ENCODE measurements around the gene ANKDD1A.

Gene ANKDD1A

GRCh38 chr15:64925335-64926330 lies 13.9 kb downstream of the ANKDD1A start:
- DNase-seq (ENCODE audit: low spot score): no peak

- DNase-seq (ENCODE audit: low spot score): no peak
These were observed 15.0 kb downstream of the ANKDD1A start for GRCh38 chr15:64926661-64927060.

DNA sequence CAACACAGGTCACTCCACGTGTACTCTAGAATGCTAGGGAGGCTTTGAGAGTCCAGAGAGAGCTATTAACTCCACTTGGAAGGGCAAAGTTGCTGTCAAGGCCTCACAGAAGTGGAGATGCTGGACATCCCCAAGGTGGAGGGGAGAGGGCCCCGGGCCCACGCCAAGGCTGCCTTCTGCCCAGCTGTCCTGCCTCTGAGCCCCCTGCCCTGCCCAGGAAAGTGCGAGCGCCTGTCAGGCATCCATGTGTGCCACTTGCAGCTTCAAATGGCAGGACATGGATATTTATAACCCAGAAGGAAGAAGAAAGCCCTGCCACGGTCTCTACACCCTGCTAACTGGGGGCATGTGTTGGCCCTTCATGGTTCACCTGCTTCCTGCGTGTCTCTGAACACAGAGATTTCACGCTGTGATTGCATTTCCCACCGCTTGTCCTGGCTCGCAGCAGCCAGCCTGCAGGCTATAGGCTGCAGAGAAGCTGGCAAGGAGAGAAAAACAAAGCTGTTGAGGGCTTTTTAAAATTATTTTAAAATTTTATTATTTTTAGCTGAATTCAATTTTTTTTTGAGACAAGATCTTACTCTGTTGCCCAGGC lies 17.0 kb downstream of the ANKDD1A start:
- DNase-seq (ENCODE audit: low spot score): no peak

GRCh38 chr15:64930019-64930652 lies 18.4 kb downstream of the ANKDD1A start:
- DNase-seq (ENCODE audit: low spot score): no peak

- DNase-seq (ENCODE audit: low spot score): no peak
These were observed 19.2 kb downstream of the ANKDD1A start for GRCh38 chr15:64930778-64931371.

DNA sequence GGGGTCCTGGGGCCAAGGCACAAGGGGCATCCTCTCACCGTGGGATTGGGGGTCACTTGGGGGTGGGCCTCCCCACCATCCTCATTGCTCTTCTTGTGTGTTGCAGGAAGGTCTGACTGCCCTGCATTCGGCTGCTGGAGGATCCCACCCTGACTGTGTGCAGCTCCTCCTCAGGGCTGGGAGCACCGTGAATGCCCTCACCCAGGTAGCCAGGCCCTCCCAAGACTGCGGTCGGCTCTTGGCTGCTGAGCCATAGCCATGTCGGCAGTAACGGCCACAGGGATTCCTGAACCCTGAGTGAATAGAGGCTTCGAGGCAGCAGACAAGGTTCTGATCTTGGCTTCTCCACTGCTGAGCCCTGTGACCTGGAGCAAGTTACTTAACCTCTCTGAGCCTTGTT lies 19.7 kb downstream of the ANKDD1A start:
- DNase-seq (ENCODE audit: low spot score): no peak

- no peak for DNase-seq (ENCODE audit: low spot score)
These were observed 22.3 kb downstream of the ANKDD1A start for GRCh38 chr15:64934023-64934422.

DNA sequence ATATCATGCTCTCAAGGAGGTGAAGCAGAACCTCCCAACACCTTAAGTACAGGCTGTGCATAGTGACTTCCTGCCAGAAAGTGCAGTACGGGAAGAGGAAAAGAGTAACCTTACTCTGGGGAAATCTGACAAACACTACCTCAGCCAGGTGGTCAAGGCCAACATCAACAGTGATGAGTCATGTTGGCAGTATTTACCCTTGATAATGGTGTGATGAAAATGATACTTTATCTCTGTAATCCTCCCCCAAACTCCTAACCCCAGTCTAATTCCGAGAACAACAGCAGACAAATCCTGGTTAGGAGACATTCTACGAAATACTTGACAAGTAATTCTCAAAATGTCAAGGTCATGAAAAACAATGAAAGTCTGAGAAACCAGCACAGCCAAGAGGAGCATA lies 26.5 kb downstream of the ANKDD1A start:
- no peak for DNase-seq (ENCODE audit: low spot score)

DNA sequence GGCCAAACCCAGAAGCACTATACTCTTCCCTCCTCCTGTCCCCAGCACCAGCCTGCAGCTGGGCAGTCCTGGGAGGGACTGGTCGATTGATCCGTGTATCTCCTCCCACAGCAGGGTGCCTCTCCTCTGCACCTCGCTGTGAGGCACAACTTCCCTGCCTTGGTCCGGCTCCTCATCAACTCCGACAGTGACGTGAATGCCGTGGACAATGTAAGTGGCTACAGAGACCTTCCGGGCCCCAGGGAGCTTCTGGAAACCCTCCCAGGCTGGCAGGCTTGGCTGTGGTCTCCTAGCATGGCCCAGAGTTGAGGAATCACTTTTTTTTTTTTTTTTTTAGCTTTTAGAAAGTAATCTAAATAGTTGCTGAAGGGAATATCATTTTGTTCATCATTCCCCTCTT lies 30.7 kb downstream of the ANKDD1A start:
- no peak for DNase-seq (ENCODE audit: low spot score)

GRCh38 chr15:64943512-64944225 lies 32.0 kb downstream of the ANKDD1A start:
- DNase-seq (ENCODE audit: low spot score): no peak

GRCh38 chr15:64944961-64945360 lies 33.3 kb downstream of the ANKDD1A start:
- no peak for DNase-seq (ENCODE audit: low spot score)

- DNase-seq (ENCODE audit: low spot score): no peak
These were observed 35.5 kb downstream of the ANKDD1A start for GRCh38 chr15:64947211-64947610.

GRCh38 chr15:64948916-64949315 lies 37.2 kb downstream of the ANKDD1A start:
- DNase-seq (ENCODE audit: low spot score): no peak

GRCh38 chr15:64949383-64950186 lies 37.9 kb downstream of the ANKDD1A start:
- DNase-seq (ENCODE audit: low spot score): no peak

GRCh38 chr15:64950888-64951287 lies 39.2 kb downstream of the ANKDD1A start:
- no peak for DNase-seq (ENCODE audit: low spot score)

DNA sequence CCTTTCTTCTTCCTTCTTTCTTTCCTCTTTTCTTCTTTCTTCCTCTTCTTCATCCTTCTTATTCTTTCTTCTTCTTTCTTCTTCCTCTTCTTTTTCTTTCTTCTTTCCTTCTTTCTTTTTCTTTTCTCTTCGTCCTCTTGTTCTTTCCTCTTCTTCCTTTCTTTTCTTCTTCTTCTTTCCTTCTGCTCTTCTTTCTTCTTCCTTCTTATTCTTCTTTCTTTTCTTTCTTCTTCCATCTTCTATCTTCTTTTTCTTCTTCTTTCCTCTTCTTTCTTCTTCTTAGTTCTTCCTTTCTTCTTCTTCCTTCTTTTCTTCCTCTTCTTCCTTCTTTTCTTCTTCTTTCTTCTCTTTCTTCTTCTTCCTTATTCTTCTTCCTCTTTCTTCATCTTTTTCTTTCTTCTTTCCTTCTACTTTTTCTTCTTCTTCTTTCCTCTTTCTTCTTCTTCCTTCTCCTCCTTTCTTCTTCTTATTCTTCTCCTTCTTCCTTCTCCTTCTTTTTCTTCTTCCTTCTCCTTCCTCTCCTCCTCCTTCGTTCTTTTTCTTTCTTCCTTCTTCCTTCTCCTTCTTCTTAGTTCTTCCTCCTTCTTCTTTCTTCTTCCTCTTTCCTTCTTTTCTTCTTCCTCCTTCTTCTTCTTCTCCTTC lies 40.2 kb downstream of the ANKDD1A start:
- no peak for DNase-seq (ENCODE audit: low spot score)

DNA sequence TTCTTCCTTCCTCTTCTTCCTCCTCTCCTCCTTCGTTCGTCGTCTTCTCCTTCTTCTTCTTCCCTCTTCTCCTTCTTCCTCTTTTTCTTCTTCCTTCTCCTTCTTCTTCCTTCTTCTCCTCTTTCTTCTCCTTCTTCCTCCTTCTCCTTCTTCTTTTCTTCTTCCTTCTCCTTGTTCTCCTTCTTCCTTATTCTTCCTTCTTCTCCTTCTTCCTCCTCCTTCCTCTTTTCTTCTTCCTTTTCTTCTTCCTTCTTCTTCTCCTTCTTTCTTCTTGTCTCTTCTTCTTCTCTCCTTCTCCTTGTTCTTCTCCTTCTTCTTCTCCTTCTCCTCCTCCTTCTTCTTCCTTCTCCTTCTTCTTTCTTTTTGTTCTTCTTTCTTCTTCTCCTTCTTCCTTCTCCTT lies 42.7 kb downstream of the ANKDD1A start:
- DNase-seq (ENCODE audit: low spot score): no peak

- DNase-seq (ENCODE audit: low spot score): no peak
These were observed 47.4 kb downstream of the ANKDD1A start for GRCh38 chr15:64959128-64959527.

DNA sequence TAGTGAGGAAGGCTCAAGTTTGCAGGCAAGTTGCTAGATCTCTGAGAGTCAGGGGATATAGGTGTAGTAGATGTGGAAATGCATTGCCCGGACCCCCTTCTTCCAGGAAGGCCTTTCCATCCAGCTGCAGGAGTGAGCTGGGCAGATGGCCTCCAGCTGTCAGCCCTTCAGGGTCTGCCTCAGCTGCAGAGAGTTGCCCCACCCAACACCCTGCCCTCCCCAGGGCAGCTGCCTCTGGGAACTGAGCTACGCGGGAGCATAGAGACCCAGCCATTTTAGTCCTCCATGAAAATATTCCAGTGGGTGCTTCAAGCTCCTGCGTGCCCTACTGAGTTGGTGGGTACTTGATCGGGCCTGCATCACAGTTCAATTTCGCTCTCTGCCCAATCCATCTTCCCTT lies 48.5 kb downstream of the ANKDD1A start:
- DNase-seq (ENCODE audit: low spot score): no peak

- DNase-seq (ENCODE audit: low spot score): no peak
These were observed 49.3 kb downstream of the ANKDD1A start for GRCh38 chr15:64961013-64961412.

- no peak for DNase-seq (ENCODE audit: low spot score)
These were observed 57.7 kb downstream of the ANKDD1A start for GRCh38 chr15:64969401-64969800.

Data from COLO829 (cell line).